IMR-90 (cell line): Measurements from ENCODE around the gene CALHM3. TPM values are rescaled to one million over a fixed set of nuclear protein-coding genes. Genes with fewer than 3 reads are reported as not detected.

ENCODE experiments used
- ATAC-seq: fragments of 200-7000 bp; cut with Tn5 transposase; 2 replicates; pipeline ENCODE4 v1.9.1; 2020; ENCODE audit warnings: low read depth, mild to moderate bottlenecking, moderate library complexity
- BruUV-seq: library from RNA; stranded (reverse); fragments of 400-500 nt; replicated peaks from 2 replicates; lab custom pipeline; 2021; lab: Mats Ljungman, UMichigan
- CTCF ChIA-PET: fragments of 300-600 bp; formaldehyde crosslinking; extraction: SDS; loops from one replicate; lab custom pipeline; 2021; ENCODE audit warnings: antibody characterized with exemption; lab: Yijun Ruan, JAX
- POLR2A ChIA-PET: fragments of 300-600 bp; sonication (Branson Sonifier 250); formaldehyde crosslinking; loops from one replicate; lab custom pipeline; 2022; ENCODE audit warnings: antibody characterized with exemption; ENCODE audit not compliant: unreplicated experiment; lab: Charles Lee
- DNase-seq: peaks from one replicate; pipeline ENCODE4 v3.0.0; 2013
- H2AFZ ChIP-seq: replicated peaks from 2 replicates; pipeline ENCODE3; 2013; ENCODE audit warnings: low read length, mild to moderate bottlenecking; ENCODE audit not compliant: poor library complexity
- H2AK5ac ChIP-seq: 2 replicates; pipeline ENCODE4 v1.6.1; 2013; ENCODE audit warnings: low read depth, low read length, inconsistent platforms
- H2AK9ac ChIP-seq: replicated peaks from 2 replicates; pipeline ENCODE3; 2013; ENCODE audit warnings: mild to moderate bottlenecking, low read depth, low read length, moderate library complexity; ENCODE audit not compliant: poor library complexity
- H2BK120ac ChIP-seq: 2 replicates; pipeline ENCODE4 v1.6.1; 2013; ENCODE audit warnings: low read depth, low read length, inconsistent platforms
- H2BK15ac ChIP-seq: 3 replicates; pipeline ENCODE4 v1.6.1; 2013; ENCODE audit warnings: low read depth, low read length, inconsistent platforms
- H2BK20ac ChIP-seq: 2 replicates; pipeline ENCODE4 v1.6.1; 2013; ENCODE audit warnings: low read depth, mild to moderate bottlenecking, inconsistent platforms, low read length, moderate library complexity
- H2BK5ac ChIP-seq: 2 replicates; pipeline ENCODE4 v1.6.1; 2013; ENCODE audit warnings: mild to moderate bottlenecking, low read depth, low read length, inconsistent platforms; ENCODE audit not compliant: poor library complexity, severe bottlenecking
- H3K14ac ChIP-seq: replicated peaks from 2 replicates; pipeline ENCODE4 v1.6.1; 2013; ENCODE audit warnings: low read depth, low read length, inconsistent platforms
- H3K18ac ChIP-seq: 2 replicates; pipeline ENCODE4 v1.6.1; 2013; ENCODE audit warnings: low read depth, low read length, control low read depth
- H3K23ac ChIP-seq: 2 replicates; pipeline ENCODE4 v1.6.1; 2013; ENCODE audit warnings: low read depth, low read length, inconsistent platforms
- H3K27ac ChIP-seq: 2 replicates; pipeline ENCODE4 v1.5.1; 2013; ENCODE audit warnings: mild to moderate bottlenecking, control low read depth, low read length; ENCODE audit not compliant: insufficient read depth
- H3K27me3 ChIP-seq: 2 replicates; pipeline ENCODE4 v1.6.1; 2013; ENCODE audit warnings: low read length; ENCODE audit not compliant: control insufficient read depth, insufficient read depth
- H3K36me3 ChIP-seq: 2 replicates; pipeline ENCODE4 v1.6.1; 2013; ENCODE audit warnings: low read length, mixed read lengths; ENCODE audit not compliant: control insufficient read depth, insufficient read depth
- H3K4ac ChIP-seq: 2 replicates; pipeline ENCODE4 v1.6.1; 2013; ENCODE audit warnings: low read depth, low read length, inconsistent platforms
- H3K4me1 ChIP-seq: 2 replicates; pipeline ENCODE4 v1.6.1; 2013; ENCODE audit warnings: low read length, mixed read lengths; ENCODE audit not compliant: control insufficient read depth, insufficient read depth
- H3K4me2 ChIP-seq: 2 replicates; pipeline ENCODE4 v1.6.1; 2013; ENCODE audit warnings: low read depth, mild to moderate bottlenecking, control low read depth, low read length, moderate library complexity
- H3K4me3 ChIP-seq: 2 replicates; pipeline ENCODE4 v1.5.1; 2013; ENCODE audit warnings: low read depth, mild to moderate bottlenecking, control low read depth, low read length, moderate library complexity; ENCODE audit not compliant: insufficient read depth
- H3K56ac ChIP-seq: 2 replicates; pipeline ENCODE4 v1.6.1; 2013; ENCODE audit warnings: low read length, inconsistent platforms; ENCODE audit not compliant: insufficient read depth; ENCODE audit errors: extremely low read depth
- H3K79me1 ChIP-seq, 2 experiments: 2 replicates each; pipeline ENCODE4 v1.6.1; 2013; ENCODE audit warnings: low read length in 2 of 2, inconsistent platforms in 1 of 2, low read depth in 1 of 2
- H3K9ac ChIP-seq: 2 replicates; pipeline ENCODE4 v1.6.1; 2013; ENCODE audit warnings: low read depth, low read length, control low read depth
- H3K9me1 ChIP-seq: 2 replicates; pipeline ENCODE4 v1.6.1; 2013; ENCODE audit warnings: low read length, inconsistent platforms; ENCODE audit not compliant: insufficient read depth
- H3K9me3 ChIP-seq: 2 replicates; pipeline ENCODE4 v1.6.1; 2013; ENCODE audit warnings: low read length; ENCODE audit not compliant: control insufficient read depth, insufficient read depth
- H4K20me1 ChIP-seq: 2 replicates; pipeline ENCODE4 v1.6.1; 2013; ENCODE audit warnings: low read length, inconsistent platforms; ENCODE audit not compliant: insufficient read depth
- H4K5ac ChIP-seq: 2 replicates; pipeline ENCODE4 v1.6.1; 2013; ENCODE audit warnings: mild to moderate bottlenecking, low read depth, low read length, control low read depth
- H4K8ac ChIP-seq, 2 experiments: 2 replicates each; pipeline ENCODE4 v1.6.1; 2013; ENCODE audit warnings: low read depth in 2 of 2, low read length in 2 of 2, control low read depth in 1 of 2, inconsistent platforms in 1 of 2
- H4K91ac ChIP-seq: 2 replicates; pipeline ENCODE4 v1.6.1; 2013; ENCODE audit warnings: low read depth, low read length, inconsistent platforms; ENCODE audit not compliant: insufficient read depth
- FOS ChIP-seq: fragments of 150-350 bp; IDR thresholded peaks from 2 replicates; pipeline ENCODE4 v1.6.1; 2016; ENCODE audit warnings: low read depth, low read length
- USF2 ChIP-seq: fragments of 150-350 bp; IDR thresholded peaks from 2 replicates; pipeline ENCODE4 v1.6.1; 2017; ENCODE audit warnings: mild to moderate bottlenecking, antibody characterized with exemption, low read length, low read depth
- WGBS, 2 experiments: methylation state at CpG; one replicate each; pipeline versions ENCODE4 v1.1.5 to v1.1.7; 2013; ENCODE audit warnings: missing lambda C conversion rate in 2 of 2; ENCODE audit not compliant: insufficient read length in 1 of 2; ENCODE audit errors: extremely low coverage in 2 of 2; 5-methylcytosine and 5-hydroxymethylcytosine counted together
- dilution Hi-C: fragments of 300-500 bp; cut with HindIII; formaldehyde crosslinking; loops from one replicate; pipeline ENCODE4 v1.14.3; 2018; ENCODE audit warnings: low sequenced_read_pairs; ENCODE audit not compliant: unreplicated experiment
- in situ Hi-C: fragments of 300-500 bp; cut with MboI; formaldehyde crosslinking; loops from 3 replicates; pipeline ENCODE4 v1.14.3; 2019; ENCODE audit warnings: low sequenced_read_pairs, inconsistent platforms, mixed read lengths
- intact Hi-C: fragments of 100-400 bp; cut with micrococcal nuclease; formaldehyde crosslinking; loops from 2 replicates; pipeline ENCODE4 v1.10.0; 2022
- polyA plus RNA-seq, 3 experiments: library from polyadenylated mRNA; depleted of rRNA; stranded (reverse); fragments of >200 nt; gene quantifications; 2 replicates each; pipeline ENCODE4 v1.2.3, GENCODE V29; 2012; ENCODE audit warnings: low replicate concordance in 1 of 3
- total RNA-seq: library from RNA; depleted of rRNA; stranded (reverse); fragments of >200 nt; gene quantifications from 2 replicates; pipeline ENCODE4 v1.2.3, GENCODE V29; 2012

The CALHM3 gene
- total and polyA plus RNA-seq, 2 of the 4 experiments (the other 2 are of a cell fraction) = not detected

GRCh38 chr10:103507235-103508191 is 28.5 kb upstream of the CALHM3 start:
- Histone ChIP-seq H2BK120ac (no peak overlapping the region), H3K9ac (no peak overlapping the region), H3K14ac (no peak overlapping the region), H2BK20ac (no peak overlapping the region), H2BK5ac (no peak overlapping the region), H3K18ac (no peak overlapping the region), H3K23ac (no peak overlapping the region), H3K9me3 (peaks cover 2% of the 10 kb centered on the region; the same call in 1 of the 2 replicates), H3K27me3 (peaks cover 77% of the 10 kb centered on the region), H4K91ac (no peak overlapping the region), H2AK9ac (no peak overlapping the region), H3K56ac (no peak overlapping the region), H3K4me2 (no peak overlapping the region), H4K20me1 (peaks cover 38% of the 10 kb centered on the region; the same call in 1 of the 2 replicates), H2AK5ac (no peak overlapping the region), H3K9me1 (no peaks in the 10 kb centered on the region; the same call in 1 of the 2 replicates), H3K27ac (no peak overlapping the region), H3K4me3 (no peak overlapping the region), H4K5ac (no peak overlapping the region), H2AFZ (no peak overlapping the region), H3K36me3 (no peaks in the 10 kb centered on the region), H3K4me1 (0 out of 2 replicates have a peak, but pooled peaks cover 2% of the 10 kb centered on the region), H4K8ac (no peak overlapping the region), H3K79me1 (no peaks in the 10 kb centered on the region), H2BK15ac (no peak overlapping the region), H3K4ac (no peak overlapping the region)
- dilution Hi-C loops = no loop called here
- intact Hi-C loops = no loop called here
- WGBS, 2 experiments = 49% methylated on average over 4 of the region's 10 CpGs; no CpG with 5 or more reads in 1 of the 2 experiments
- BruUV-seq = no TSS peak
- POLR2A ChIA-PET = interaction anchor here (0.6 kb wide), 1 partner anchor 73 kb away, joined by 5 read pairs; no protein-coding TSS in a partner anchor
- CTCF ChIA-PET = interaction anchor here (0.9 to 1.3 kb wide), 2 partner anchors 12 to 179 kb away, joined by 3 read pairs; no protein-coding TSS in a partner anchor
- in situ Hi-C loops = no loop called here
- no peak for TF ChIP-seq FOS
- TF ChIP-seq USF2 = no peak
- no peak for ATAC-seq
- DNase-seq = no peak
